NCI-H128 (cell line): Measurements from ENCODE around the gene MRPS26.
"Not testable (repeated sequence)": the region's sequence is repeated elsewhere in the genome, so short reads cannot be mapped to it uniquely, and the experiment has no call there.

Source experiments
- DNase-seq: peaks from one replicate; lab custom pipeline; 2025; ENCODE audit not compliant: unreplicated experiment; lab: John Stamatoyannopoulos, UW

The MRPS26 gene

DNA sequence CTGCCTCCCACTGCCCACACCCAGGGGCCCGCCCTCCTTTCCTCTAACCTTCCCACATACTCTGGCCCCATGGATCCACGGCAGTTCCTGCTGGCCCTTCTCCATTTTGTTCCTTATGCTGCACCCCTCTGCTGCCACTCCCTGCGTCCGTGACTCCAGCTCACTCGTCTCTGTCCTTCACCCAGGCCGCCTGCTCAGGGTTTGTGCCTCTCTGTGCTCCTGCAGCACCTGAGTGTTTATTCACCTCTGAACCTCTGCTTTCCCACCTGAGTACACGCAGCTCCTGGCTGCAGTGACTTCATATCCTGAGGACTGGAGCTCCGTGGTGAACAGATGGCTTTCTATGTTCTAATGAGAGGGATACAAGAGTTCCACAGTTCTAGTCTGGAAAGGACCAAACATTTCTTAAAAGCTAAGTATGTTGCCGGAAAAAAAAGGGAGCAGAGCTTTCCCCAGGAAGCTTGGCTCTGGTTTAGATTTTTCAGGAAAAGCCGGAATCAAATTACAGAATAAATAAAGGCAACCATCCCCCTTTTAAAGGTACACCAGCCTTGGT, 3.9 kb upstream of the MRPS26 start:
- no peak for DNase-seq

DNA sequence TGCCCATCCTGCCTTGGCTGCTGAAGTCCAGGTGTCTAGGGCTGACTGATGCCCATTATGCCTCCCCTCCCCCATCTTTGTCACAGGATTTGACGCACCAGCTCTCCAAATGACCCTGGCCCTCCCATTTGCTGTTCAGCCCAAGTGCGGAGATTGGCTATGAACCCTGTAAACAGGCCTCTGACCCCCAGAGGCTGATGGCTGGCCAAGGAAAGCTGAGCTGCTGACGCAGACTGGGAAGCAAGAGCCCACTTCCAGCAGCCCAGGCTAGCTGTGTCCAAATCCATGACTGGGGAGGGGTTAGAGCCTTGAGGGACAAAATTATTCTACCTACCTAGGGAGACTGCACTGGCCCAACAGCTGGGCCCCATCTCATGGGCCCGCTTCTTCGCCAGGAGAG, 3.2 kb upstream of the MRPS26 start:
- DNase-seq = no peak

DNA sequence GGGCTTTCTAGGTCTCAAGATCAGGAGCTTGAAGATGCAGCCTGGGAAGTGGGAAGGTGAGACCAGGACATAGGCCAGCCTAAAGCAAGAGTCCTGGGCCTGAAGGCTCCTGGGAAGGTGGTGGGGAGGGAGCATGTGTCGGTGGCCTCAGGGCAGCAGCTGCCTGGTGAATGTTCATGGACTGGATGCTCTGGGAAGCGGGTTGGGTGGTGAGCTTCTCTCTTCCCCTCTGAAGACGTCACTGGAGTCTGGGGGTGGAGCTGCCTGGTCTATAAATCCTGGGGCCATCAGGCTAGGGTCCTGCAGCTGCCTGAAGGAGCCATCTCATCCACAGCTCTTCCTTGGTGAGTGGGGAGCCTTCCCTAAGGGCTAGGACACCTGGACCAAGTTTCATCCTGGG, 2.5 kb upstream of the MRPS26 start, which contains the start of gene GNRH2:
Gene GNRH2 (plus strand): TSS at position 301 of the 400 bp plus-strand sequence. CDS start 793 bp downstream, outside the sequence.
- DNase-seq = no peak

DNA sequence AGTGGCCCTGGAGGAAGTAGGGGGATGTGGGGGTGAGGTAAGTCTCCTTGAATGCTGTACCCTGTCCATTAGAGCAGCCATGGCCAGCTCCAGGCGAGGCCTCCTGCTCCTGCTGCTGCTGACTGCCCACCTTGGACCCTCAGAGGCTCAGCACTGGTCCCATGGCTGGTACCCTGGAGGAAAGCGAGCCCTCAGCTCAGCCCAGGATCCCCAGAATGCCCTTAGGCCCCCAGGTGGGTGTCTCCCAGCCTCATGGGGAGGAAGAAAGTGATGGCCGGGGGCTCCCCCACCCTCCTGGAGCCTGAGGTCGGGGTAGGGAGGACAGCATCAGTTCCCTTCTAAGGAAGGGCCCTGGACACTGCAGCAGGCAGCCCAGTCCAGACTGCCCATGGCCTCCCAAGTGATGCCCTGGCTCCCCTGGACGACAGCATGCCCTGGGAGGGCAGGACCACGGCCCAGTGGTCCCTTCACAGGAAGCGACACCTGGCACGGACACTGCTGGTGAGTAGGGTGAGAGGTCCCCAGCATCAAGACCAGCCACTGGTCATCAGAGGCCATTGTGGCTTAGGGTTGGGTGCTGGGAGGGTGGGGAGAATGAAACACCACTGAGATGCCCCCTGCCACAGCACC, 1.4 kb upstream of the MRPS26 start:
- DNase-seq = no peak

DNA sequence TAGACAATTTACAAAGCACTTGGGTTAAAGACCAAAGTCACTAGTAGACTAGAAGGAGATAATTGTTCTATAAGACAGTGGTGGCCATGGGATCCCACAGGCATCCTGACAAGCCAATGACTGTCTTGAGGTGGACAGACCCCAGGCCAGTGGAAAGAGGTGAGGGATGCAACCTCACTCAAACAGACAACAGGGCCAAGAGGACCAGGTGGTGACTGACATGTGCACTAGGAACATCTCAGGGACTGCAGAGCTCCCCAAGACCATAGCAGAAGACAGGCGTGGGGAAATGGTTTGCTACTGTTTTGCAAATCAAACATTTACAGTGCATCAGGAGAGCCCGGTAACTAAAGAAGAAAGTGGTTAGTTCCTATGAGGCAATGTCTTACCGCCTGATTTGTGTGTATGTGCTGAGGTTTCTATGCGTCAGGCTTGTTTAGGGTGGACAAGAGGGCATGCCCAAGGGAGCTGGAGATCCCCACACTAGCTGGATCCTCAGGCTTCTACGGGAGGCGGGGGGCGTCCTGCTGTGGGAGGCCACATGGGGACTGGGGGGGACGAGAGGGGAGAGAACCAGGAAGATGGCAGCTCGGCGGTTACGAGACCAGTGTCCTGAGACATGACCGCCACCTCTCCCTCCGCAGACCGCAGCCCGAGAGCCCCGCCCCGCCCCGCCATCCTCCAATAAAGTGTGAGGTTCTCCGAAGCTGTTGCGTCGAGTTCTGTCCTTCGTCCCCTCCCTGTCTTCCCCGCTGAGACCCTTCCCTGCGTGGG, 623 bp upstream of the MRPS26 start:
- no peak for DNase-seq

DNA sequence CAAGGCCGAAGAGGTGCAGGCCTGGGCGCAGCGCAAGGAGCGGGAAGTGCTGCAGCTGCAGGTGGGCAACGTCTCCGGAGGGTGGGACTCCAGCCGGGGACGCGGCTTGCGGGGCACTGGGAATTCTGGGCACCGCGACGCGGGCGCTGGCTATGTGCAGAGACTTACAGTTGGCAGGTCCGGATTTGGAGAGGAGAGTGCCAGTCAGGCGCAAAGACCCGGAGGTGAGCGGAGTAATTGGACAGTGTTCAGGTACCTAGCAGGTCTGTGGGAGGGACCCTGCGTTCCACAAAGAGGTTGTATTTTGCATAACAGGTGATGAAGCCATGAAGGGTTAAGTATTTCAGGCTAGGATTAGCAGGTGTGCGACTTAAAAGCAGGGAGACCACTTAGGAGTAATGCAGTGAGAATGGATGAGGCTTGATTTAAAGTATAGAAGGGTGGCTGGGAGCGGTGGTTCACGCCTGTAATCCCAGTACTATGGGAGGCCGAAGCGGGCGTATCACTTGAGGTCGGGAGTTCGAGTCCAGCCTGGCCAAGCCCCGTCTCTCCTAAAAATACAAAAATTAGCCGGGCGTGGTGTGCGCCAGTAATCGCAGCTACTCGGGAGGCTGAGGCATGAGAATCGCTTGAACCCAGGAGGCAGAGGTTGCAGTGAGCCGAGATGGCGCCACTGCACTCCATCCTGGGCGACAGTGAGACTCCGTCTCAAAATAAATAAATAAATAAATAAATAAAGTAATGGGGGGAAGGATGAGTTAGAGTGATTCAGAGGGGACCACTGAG, 1.0 kb downstream of the MRPS26 start:
- DNase-seq = no peak

DNA sequence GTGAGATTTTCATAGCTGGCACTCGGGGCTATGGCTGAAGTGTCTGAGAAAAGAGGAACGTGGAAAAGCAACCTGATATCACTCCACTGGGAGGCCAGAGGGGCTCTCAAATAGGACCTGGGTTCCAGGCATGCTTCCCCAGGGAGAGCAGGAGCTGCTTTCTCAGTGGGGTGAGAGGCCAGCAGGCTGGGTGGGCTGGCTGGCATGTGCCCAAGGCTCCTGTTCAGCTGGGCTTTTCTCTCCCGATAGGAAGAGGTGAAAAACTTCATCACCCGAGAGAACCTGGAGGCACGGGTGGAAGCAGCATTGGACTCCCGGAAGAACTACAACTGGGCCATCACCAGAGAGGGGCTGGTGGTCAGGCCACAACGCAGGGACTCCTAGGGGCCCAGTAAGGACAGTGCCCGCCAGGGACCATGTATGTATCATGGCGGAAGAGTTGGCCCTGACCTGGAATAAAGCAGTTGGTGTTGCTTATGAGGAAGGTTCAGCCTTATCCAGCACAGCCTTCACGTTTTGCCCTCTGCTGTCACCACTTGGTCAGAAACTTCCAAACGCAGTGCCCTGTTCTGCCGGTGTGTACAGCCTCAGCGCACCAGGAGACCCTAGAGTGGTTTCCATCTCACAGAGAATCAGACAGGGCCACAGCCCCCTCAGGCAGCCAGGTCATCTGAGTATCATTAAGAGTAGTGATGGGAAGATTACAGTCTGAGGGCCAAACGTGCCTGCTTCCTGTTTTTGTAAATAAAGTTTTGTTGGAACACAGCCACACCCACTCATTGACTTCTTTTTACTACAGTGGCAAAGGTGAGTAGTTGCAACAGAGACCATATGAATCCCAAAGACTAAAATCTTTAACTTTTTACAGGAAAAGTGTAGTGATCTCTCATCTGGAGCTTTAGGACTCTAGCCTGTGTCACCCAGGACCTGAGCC, 1.9 kb downstream of the MRPS26 start:
- DNase-seq = no peak

DNA sequence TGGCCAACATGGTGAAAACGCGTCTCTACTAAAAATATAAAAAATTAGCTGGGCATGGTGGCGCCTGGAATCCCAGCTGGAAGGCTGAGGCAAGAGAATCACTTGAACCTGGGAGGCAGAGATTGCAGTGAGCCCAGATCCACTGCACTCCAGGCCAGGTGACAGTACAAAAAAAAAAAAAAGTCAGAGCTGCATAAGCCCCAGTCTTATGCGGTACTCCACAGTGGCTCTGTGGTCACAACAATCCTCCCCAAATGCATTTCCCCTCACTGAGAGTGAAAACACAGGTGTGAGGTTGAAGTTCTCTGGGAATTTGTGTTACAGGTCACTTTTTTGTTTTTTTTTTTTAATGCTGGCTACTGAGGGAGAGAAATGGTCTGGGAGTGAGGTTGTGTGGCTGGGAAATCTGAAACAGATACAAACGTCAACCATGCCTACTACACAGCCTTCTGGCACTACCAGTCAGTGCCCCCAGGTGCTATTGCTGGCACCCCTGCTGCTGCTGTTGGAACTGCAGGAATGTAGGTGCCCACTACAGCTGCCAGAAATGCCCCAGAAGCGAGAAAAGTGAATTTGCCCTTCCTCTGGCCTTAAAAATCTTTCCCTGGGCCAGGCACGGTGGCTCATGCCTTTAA, 5.7 kb downstream of the MRPS26 start:
- no peak for DNase-seq

DNA sequence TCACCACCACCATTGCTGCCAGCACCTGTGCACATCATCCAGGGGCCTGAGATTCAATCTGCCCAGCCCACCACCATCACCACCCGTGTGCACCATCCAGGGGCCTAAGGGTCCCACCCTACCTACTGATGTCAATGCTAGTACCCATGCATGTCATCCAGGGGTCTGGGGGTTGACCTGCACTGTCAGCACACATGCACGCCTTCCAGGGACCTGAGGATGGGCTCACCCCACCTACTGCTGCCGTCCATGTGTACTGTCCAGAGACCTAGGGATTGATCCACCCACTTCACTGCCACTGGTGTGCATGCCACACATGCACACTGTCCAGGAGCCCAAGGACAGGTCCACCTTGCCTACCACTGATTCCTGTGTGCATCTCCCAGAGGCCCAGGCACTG, 13.6 kb downstream of the MRPS26 start:
- DNase-seq = no peak

DNA sequence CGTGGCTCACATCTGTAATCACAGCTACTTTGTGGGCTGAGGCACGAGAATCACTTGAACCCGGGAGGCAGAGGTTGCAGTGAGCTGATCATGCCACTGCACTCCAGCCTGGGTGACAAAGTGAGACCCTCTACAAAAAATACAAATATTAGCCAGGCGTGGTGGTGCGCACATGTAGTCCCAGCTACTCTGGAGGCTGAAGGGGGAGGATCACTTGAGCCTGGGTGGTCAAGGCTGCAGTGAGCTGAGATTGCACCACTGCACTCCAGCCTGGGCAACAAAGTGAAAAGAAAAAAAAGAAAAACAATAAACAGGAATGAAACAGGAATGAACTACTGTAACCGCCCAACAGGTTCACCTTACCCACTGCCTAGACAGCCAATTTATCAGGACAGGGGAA, 18.3 kb downstream of the MRPS26 start:
- not testable (repeated sequence) for DNase-seq

DNA sequence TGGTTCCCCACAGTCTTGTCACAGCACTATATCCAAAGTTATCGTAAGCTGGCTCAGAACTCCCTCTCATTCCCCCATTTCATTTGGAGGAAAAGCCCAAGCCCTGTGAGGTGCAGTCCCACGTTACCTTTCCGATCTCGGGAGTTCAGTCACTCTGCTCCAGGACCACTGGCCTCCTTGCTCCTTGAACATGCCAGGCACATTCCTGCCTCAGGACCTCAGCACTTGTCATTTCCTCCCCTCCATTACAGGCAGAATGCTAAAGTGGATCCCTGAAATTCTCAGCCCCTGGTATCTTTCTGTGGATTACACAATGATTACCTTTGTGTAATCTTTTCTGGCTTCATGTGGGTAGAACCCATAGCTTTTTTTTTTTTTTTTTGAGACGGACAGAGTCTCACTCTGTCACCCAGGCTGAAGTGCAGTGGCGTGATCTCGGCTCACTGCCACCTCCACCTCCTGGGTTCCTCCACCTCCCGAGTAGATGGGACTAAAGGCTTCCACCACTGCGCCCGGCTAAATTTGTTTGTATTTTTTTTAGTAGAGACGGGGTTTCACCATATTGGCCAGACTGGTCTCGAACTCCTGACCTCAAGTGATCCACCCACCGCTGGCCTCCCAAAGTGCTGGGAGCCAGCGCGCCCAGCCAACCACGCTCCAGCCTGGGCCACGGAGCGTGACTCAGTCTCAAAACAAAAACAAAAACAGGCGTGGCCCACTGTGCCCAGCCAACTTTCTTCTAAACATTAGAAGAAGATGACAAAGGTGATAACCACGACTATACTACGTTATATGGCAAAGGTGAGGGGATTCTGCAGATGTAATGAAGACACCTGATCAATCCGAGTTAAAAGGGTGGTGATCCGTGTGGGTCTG, 21.5 kb downstream of the MRPS26 start:
- DNase-seq = no peak

DNA sequence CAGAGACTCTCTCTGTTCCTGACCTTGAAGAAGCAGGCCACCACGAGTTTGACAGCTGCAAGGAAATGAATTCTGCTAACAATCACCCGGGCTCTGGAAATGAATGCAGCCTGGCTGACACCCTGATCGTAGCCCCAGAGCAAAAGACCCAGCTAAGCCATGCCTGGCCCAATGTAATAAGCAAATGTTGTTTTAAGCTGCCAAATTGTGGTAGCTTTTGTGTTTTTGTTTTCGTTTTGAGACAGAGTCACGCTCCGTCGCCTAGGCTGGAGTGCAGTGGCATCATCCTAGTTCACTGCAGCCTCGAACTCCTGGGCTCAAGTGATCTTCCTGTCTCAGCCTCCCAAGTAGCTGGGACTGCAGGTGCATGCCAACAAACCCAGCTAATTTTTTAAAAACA, 22.2 kb downstream of the MRPS26 start:
- DNase-seq = no peak

DNA sequence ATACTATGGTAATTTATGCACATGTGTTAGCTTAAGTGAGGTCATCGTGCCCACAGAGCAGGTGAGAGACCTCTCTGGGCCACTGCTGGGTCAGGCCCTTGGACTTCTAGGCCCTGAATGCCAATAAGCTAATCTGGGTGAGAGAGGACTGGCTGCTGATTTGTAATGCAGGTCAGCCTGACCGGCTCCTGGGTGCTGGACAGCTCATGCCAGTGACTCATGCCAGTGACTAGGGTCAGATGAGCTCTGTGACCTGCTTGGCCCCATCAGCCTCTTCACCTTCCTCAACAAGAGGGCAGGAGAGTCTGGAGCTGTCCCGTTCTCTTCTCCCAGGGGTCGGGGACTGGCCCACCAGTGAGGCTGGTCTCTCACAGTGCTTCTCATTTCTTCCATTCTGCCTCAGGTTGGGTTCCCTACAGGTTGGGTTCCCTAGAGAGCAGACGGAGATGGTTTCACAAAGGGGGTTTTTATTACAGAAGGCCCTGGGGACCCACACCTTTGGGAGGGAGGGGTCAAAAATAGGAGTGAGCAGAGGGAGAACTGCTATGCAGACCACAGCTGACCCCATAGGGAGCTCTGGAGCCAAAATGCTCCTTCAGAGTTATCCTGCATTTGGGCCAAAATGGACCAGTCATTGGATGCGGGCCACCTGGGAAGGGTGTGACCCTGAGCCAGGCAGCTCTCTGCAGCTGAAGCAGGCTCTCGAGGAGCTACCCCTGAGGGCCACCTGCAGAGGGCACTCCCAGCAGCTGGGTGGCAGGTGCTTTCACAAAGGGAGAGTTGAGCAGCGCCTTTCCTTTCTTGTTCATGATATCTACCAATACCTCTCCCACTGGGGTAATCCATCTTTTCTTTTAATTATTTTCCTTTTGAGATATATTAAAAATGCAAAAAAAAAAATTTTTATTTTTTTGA, 23.4 kb downstream of the MRPS26 start:
- no peak for DNase-seq

DNA sequence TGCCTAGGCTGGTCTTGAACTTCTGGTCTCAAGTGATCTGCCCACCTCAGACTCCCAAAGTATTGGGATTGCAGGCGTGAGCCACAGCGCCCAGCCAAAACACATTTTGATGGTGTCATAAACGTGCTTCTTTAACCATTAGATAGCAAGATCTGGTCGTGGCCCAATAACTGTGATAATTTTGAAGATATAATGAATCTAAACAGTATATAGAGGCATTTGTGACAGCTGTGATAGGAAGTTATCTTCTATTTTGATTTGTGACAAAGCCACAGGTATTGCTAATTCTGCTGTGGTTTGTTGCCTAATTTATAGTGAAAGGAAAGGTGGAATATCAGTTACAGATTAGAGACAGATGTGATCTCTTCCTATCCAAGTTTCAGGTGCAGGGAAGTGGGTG, 24.9 kb downstream of the MRPS26 start:
- no peak for DNase-seq

DNA sequence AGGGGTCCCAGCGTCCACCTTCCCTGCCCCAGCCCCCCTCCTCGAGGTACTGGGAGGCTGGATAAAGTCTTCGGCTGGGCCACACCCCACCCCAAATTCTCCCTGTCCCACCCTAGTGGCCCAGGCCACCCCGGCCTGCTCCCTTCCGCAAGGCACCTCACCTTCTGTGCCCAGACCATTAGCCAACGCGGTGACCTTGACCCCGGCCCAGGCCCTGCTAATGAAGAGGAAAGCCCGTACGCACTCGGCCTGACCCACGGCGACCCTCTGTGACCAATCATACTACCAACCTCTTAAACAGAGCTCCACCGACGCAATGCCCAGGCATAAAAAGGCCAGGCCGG, 25.4 kb downstream of the MRPS26 start:
- DNase-seq = no peak

DNA sequence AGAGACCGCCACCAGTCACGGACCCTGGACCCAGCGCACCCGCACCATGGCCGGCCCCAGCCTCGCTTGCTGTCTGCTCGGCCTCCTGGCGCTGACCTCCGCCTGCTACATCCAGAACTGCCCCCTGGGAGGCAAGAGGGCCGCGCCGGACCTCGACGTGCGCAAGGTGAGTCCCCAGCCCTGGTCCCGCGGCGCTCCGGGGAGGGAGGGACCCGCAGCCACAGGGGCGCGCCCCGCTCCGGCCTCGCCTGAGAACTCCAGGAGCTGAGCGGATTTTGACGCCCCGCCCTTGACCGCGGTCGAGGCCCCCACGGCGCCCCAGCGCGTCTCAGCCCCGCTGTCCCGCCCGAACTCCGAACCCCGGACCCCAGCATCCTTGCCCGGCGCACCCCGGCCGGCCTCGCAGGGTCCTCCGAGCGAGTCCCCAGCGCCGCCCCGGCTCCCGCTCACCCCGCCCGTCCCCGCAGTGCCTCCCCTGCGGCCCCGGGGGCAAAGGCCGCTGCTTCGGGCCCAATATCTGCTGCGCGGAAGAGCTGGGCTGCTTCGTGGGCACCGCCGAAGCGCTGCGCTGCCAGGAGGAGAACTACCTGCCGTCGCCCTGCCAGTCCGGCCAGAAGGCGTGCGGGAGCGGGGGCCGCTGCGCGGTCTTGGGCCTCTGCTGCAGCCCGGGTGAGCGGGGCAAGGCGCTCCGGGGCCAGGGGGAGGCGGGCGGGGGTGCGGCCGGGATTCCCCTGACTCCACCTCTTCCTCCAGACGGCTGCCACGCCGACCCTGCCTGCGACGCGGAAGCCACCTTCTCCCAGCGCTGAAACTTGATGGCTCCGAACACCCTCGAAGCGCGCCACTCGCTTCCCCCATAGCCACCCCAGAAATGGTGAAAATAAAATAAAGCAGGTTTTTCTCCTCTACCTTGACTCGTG, 26.0 kb downstream of the MRPS26 start, which contains the start of gene OXT:
Gene OXT (plus strand): TSS at position 11 of the 920 bp plus-strand sequence. CDS start 36 bp downstream, at position 47.
- DNase-seq = no peak
